Measurements from ENCODE around the gene SCD5. TPM values are rescaled to one million over a fixed set of nuclear protein-coding genes. Genes with fewer than 3 reads are reported as not detected.

Gene SCD5
- total RNA-seq, 1 experiment from 2014 or later = 14.9 TPM

DNA sequence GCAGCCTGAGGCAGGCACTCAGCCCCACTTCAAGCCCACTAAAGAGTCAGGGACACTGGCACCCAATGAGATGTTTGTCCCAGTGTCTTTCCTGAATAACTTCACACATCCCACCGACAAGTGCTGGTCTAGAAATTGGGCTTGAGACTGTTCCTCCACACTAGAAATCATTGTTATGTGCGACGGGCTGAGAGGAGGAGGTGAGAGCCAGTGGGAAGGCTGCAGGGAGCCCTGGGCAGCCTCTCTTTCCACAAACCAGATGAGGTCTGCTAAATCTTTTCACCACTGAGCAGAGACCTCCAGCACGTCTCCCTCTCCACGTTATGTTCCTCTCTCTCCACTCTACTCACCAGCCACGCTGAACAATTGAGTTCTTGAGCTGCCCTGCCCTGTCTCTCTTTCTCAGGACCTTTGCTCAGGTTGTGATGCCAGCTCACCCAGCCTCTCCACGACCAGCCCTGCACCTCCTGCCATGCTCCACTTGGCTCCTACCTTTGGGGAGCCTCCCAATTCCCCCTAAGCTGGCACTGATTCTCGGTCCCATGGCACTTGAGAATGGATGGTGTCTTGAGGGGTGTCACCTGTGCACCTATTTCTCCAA, 8.4 kb downstream of the SCD5 start:
- Histone ChIP-seq H3K27ac (ENCODE audit: low read length) (no peak overlapping the region), H3K4me1 (ENCODE audit: low read length) (peaks cover 52% of the 10 kb centered on the region), H3K79me2 (ENCODE audit: low read length) (peaks cover 18% of the 10 kb centered on the region; the same call in 1 of the 2 replicates), H2AFZ (ENCODE audit: low read length) (no peak overlapping the region), H3K9me3 (ENCODE audit: low read length) (no peaks in the 10 kb centered on the region), H3K36me3 (ENCODE audit: insufficient read depth, low read length) (no peaks in the 10 kb centered on the region), H3K4me2 (ENCODE audit: low read depth, low read length, poor library complexity, severe bottlenecking) (no peak overlapping the region), H3K9me2 (replicated peaks; ENCODE audit: insufficient read depth, low read length) (no peaks in the 10 kb centered on the region), H3K9ac (ENCODE audit: low read length) (0 out of 2 replicates have a peak overlapping the region, but pooled peaks have one; percentile 35), H3K27me3 (ENCODE audit: low read length) (no peaks in the 10 kb centered on the region), H4K20me1 (ENCODE audit: insufficient read depth, low read depth, low read length) (no peaks in the 10 kb centered on the region), H3K4me3 (ENCODE audit: low read length) (no peak overlapping the region)
- DNase-seq = no peak

DNA sequence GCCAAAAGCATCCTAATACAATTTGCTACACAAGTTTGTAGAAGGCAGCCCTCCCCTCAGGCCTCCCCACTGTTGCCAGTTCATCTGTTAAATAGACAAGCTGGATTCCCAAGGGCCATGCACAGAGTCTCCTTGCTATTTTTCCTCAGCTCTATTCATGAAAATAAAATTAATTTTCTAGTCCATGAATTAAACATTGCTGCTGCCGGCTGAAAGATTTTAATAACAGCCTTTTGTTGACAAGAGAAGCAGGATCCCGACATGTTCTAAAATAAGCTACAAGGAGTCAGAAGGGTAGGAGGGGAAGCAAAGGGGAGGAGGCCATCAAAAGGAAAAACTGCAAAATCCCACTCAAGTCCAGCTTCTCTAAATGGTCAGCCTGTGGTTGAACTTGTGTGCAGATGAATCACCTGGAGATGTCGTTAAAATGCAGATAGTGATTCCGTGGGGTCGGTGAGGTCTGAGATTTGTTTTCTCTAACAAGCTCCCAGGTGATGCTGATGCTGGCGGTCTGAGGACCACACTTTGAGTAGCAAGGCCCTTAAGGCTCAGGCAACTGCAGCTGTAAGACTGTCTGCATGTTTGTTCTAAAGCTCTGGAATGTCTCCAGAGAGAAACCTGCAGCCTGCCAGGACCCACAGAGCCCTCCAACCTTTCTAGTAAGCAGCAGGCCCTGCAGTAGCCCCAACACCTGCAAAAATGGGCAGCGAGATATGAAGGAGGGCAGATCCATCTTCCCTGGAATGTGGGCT, 9.4 kb downstream of the SCD5 start:
- Histone ChIP-seq H3K4me1 (ENCODE audit: low read length) (peaks cover 60% of the 10 kb centered on the region), H3K27ac (ENCODE audit: low read length) (no peak overlapping the region), H3K36me3 (ENCODE audit: insufficient read depth, low read length) (no peaks in the 10 kb centered on the region), H3K9me2 (replicated peaks; ENCODE audit: insufficient read depth, low read length) (no peaks in the 10 kb centered on the region), H3K79me2 (ENCODE audit: low read length) (peaks cover 18% of the 10 kb centered on the region; the same call in 1 of the 2 replicates), H3K27me3 (ENCODE audit: low read length) (no peaks in the 10 kb centered on the region), H2AFZ (ENCODE audit: low read length) (no peak overlapping the region), H3K9me3 (ENCODE audit: low read length) (no peaks in the 10 kb centered on the region), H4K20me1 (ENCODE audit: insufficient read depth, low read depth, low read length) (no peaks in the 10 kb centered on the region), H3K9ac (ENCODE audit: low read length) (peak overlapping the region; percentile 35; the same call in 1 of the 2 replicates), H3K4me3 (ENCODE audit: low read length) (no peak overlapping the region), H3K4me2 (ENCODE audit: low read depth, low read length, poor library complexity, severe bottlenecking) (peak overlapping the region; percentile 59)
- DNase-seq = no peak

DNA sequence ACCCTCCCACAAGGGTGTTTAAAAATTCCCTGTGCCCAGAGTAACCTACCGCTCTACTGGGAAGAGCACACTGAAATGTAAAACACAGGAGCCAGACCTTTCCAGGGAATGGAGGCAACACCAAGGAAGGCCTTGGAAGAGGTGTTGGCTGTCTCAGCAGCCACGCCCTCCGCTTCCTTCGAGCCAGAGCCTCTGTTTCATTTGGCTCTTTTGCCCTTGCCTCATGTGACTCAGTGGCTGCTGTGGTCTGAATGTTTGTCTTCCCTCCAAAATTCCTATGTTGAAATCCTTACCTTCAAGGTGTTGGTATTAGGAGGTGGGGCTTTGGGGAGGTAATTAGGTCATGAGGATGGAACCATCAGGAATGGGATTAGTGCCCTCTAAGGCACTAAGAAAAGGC, 11.3 kb downstream of the SCD5 start:
- no peaks in the 10 kb centered on the region for H3K9me2 ChIP-seq (replicated peaks; ENCODE audit: insufficient read depth, low read length)
- H3K4me1 ChIP-seq (ENCODE audit: low read length) = peaks cover 77% of the 10 kb centered on the region
- H3K27me3 ChIP-seq (ENCODE audit: low read length) = no peaks in the 10 kb centered on the region
- no peak overlapping the region for H3K4me3 ChIP-seq (ENCODE audit: low read length)
- no peaks in the 10 kb centered on the region for H3K36me3 ChIP-seq (ENCODE audit: insufficient read depth, low read length)
- no peak overlapping the region for H3K4me2 ChIP-seq (ENCODE audit: low read depth, low read length, poor library complexity, severe bottlenecking)
- peaks cover 26% of the 10 kb centered on the region for H3K79me2 ChIP-seq (ENCODE audit: low read length)
- H3K9ac ChIP-seq (ENCODE audit: low read length) = no peak overlapping the region
- no peak for DNase-seq
- peak overlapping the region; percentile 100 for H3K27ac ChIP-seq (ENCODE audit: low read length)
- no peaks in the 10 kb centered on the region for H4K20me1 ChIP-seq (ENCODE audit: insufficient read depth, low read depth, low read length)
- no peak overlapping the region for H2AFZ ChIP-seq (ENCODE audit: low read length)
- H3K9me3 ChIP-seq (ENCODE audit: low read length) = no peaks in the 10 kb centered on the region

DNA sequence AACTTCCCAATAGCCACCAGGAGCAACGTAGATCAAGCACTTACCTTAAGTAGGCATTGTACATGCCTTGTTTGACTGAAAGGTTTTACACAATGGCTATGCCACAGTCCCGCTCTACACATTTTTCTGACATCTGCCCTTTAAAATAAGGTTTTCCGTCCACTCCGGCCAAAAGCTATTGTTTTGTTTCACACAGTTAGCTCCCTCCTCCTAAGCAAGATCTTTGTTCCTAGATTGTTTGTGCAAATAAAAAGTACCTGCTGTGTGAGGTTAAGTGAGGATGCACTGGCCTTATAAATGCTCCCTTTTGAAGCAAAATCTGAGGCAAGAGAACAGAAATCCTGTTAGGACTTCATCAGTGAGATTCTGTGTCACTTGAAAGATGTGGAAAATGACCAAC, 11.8 kb downstream of the SCD5 start:
- H3K9ac ChIP-seq (ENCODE audit: low read length) = 0 out of 2 replicates have a peak overlapping the region, but pooled peaks have one; percentile 20
- no peak for DNase-seq
- no peaks in the 10 kb centered on the region for H3K9me3 ChIP-seq (ENCODE audit: low read length)
- H3K27ac ChIP-seq (ENCODE audit: low read length) = peak overlapping the region; percentile 100
- peak overlapping the region; percentile 95 for H3K4me2 ChIP-seq (ENCODE audit: low read depth, low read length, poor library complexity, severe bottlenecking)
- no peaks in the 10 kb centered on the region for H3K36me3 ChIP-seq (ENCODE audit: insufficient read depth, low read length)
- no peak overlapping the region for H2AFZ ChIP-seq (ENCODE audit: low read length)
- H3K9me2 ChIP-seq (replicated peaks; ENCODE audit: insufficient read depth, low read length) = no peaks in the 10 kb centered on the region
- H3K4me1 ChIP-seq (ENCODE audit: low read length) = peaks cover 82% of the 10 kb centered on the region
- no peak overlapping the region for H3K4me3 ChIP-seq (ENCODE audit: low read length)
- H3K79me2 ChIP-seq (ENCODE audit: low read length) = peaks cover 32% of the 10 kb centered on the region
- H3K27me3 ChIP-seq (ENCODE audit: low read length) = no peaks in the 10 kb centered on the region
- H4K20me1 ChIP-seq (ENCODE audit: insufficient read depth, low read depth, low read length) = no peaks in the 10 kb centered on the region

DNA sequence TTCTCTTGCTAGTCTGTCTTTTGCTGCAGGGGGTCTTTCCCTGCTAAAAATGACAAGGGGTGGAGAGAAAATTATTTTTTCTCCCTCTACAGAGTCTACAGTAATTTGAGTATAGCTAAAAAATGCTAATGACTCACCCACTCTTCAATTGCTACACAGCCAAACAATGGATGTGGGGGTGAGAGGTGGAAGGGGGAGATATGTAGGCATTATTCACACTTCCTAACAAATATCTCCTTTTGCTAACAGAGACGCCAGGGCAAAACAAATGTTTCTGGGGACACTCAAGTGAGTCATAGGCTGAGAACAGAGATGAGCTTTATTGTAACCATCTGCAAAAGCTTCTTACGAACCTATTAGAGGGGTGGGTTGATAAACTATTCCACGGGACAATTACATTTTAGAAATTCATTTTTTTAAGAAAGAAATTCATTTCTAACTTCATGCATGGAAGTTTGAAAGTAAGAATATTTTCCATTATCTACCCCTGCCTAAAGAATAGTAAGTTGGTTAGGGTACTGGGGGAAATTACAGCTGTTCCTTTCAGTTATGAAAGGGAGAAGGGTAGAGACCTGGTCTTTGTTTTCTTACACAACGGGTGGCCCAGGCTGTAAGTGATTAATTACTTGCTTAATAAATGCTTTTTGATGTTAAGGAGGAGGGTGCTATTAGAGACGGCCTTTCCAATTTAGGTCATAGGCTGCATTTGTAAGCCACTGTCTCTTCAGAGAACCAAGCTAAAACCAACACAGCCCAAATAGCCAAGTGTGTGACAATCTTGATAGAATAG, 12.8 kb downstream of the SCD5 start:
- H3K27ac ChIP-seq (ENCODE audit: low read length) = peak overlapping the region; percentile 100
- no peaks in the 10 kb centered on the region for H3K9me3 ChIP-seq (ENCODE audit: low read length)
- H3K9me2 ChIP-seq (replicated peaks; ENCODE audit: insufficient read depth, low read length) = no peaks in the 10 kb centered on the region
- H3K9ac ChIP-seq (ENCODE audit: low read length) = peak overlapping the region; percentile 67
- no peak overlapping the region for H2AFZ ChIP-seq (ENCODE audit: low read length)
- no peaks in the 10 kb centered on the region for H3K36me3 ChIP-seq (ENCODE audit: insufficient read depth, low read length)
- no peaks in the 10 kb centered on the region for H3K27me3 ChIP-seq (ENCODE audit: low read length)
- H3K4me2 ChIP-seq (ENCODE audit: low read depth, low read length, poor library complexity, severe bottlenecking) = peak overlapping the region; percentile 95
- H3K79me2 ChIP-seq (ENCODE audit: low read length) = peaks cover 34% of the 10 kb centered on the region
- peaks cover 92% of the 10 kb centered on the region for H3K4me1 ChIP-seq (ENCODE audit: low read length)
- no peaks in the 10 kb centered on the region for H4K20me1 ChIP-seq (ENCODE audit: insufficient read depth, low read depth, low read length)
- DNase-seq = peak; percentile 50
- H3K4me3 ChIP-seq (ENCODE audit: low read length) = peak overlapping the region; percentile 54

DNA sequence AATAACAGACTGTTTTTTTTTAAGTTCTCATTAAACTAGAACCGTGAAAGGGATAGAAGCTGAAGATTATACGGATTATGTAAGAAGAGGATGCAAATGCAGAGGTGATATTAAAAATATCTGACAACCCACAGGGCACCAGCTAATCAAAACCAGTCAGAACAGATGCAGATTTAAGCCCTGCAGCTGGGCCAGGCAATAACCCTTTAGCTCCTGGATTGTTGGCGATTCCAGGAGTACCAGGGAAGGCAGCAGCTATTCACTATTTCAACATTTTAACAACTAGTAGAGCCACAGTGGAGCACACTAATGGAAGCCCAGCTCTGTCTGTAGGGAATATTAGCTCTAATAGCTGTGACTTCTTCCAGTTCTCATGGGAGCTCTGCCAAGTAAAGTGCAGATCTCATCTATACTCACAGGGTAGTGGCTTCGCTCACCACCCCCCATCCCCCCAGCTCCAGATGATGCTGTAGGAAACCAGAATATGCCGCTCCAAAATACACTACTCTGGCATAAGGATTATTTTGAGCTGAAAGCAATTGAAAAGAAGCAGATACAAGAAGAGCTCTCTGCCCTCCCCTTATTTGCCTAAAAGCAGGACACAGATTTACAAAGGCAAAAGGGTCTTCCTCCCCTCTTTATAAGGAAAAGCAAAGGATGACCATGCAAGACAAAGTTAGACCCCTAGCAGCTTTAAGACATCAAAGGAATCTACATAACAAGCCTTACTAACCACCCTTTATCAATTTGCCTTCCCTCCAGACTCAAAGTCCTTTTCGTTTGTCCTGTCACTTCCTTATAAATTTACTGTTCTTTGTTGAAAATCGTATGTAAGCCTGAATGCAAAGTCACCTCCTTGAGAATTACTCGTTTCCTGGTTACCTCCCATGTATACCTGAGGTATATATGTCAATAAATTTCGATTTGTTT, 13.7 kb downstream of the SCD5 start:
- Histone ChIP-seq H4K20me1 (ENCODE audit: insufficient read depth, low read depth, low read length) (no peaks in the 10 kb centered on the region), H3K79me2 (ENCODE audit: low read length) (peaks cover 34% of the 10 kb centered on the region), H3K9me3 (ENCODE audit: low read length) (no peaks in the 10 kb centered on the region), H3K4me2 (ENCODE audit: low read depth, low read length, poor library complexity, severe bottlenecking) (peak overlapping the region; percentile 95), H3K4me3 (ENCODE audit: low read length) (peak overlapping the region; percentile 54), H3K27me3 (ENCODE audit: low read length) (no peaks in the 10 kb centered on the region), H3K4me1 (ENCODE audit: low read length) (peaks cover 94% of the 10 kb centered on the region), H3K36me3 (ENCODE audit: insufficient read depth, low read length) (no peaks in the 10 kb centered on the region), H3K9ac (ENCODE audit: low read length) (peak overlapping the region; percentile 67), H3K27ac (ENCODE audit: low read length) (peak overlapping the region; percentile 100), H3K9me2 (replicated peaks; ENCODE audit: insufficient read depth, low read length) (no peaks in the 10 kb centered on the region), H2AFZ (ENCODE audit: low read length) (no peak overlapping the region)
- peak; percentile 87 for DNase-seq

DNA sequence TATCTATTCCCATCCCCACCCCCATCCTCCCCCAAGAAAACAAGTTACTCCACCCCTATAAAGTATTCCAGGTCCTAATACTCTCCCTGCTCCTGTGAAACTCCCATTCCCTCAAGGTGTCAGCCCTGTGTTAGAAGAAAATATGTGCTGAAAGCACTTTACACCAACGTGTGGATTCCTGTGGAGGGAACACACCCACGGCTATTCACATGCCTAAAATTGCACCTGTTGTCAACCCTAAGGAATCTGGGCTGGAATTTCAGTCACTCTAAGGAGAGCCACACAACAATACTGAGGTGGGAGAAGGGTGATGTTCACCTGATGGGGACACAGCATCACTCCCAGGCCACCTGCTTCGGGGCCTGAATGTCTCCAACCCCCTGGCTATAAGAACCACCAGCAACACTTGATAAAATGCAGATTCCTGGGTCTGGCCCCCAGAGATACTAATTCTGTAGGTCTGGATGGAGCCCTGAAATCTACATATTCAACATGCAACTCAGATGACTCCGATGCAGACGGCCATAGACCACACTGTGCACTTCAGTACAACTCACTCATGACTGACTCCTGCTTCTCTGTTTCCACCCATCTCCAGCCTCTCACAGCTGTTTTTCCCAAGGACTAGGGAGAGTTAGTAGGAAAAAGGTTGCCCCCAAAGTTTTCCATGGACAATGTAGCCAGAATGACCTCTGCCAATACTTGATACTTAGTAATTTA, 15.8 kb downstream of the SCD5 start:
- Histone ChIP-seq H3K9ac (ENCODE audit: low read length) (peak overlapping the region; percentile 62), H3K4me2 (ENCODE audit: low read depth, low read length, poor library complexity, severe bottlenecking) (peak overlapping the region; percentile 95), H3K27me3 (ENCODE audit: low read length) (no peaks in the 10 kb centered on the region), H3K36me3 (ENCODE audit: insufficient read depth, low read length) (no peaks in the 10 kb centered on the region), H2AFZ (ENCODE audit: low read length) (no peak overlapping the region), H3K4me3 (ENCODE audit: low read length) (peak overlapping the region; percentile 28; the same call in 1 of the 2 replicates), H4K20me1 (ENCODE audit: insufficient read depth, low read depth, low read length) (no peaks in the 10 kb centered on the region), H3K9me2 (replicated peaks; ENCODE audit: insufficient read depth, low read length) (no peaks in the 10 kb centered on the region), H3K4me1 (ENCODE audit: low read length) (peaks cover 86% of the 10 kb centered on the region), H3K79me2 (ENCODE audit: low read length) (peaks cover 19% of the 10 kb centered on the region), H3K9me3 (ENCODE audit: low read length) (no peaks in the 10 kb centered on the region), H3K27ac (ENCODE audit: low read length) (peak overlapping the region; percentile 100)
- DNase-seq = peak; percentile 40
